HUES6 (cell line): ENCODE results near the gene LHPP.

Source experiments
- H3K27ac ChIP-seq: 2 replicates; pipeline ENCODE4 v1.7.0; 2013; ENCODE audit warnings: low read depth, mild to moderate bottlenecking, low read length, inconsistent platforms
- H3K27me3 ChIP-seq: 2 replicates; pipeline ENCODE4 v1.6.1; 2013; ENCODE audit warnings: low read length; ENCODE audit not compliant: control insufficient read depth, insufficient read depth
- H3K36me3 ChIP-seq: 2 replicates; pipeline ENCODE4 v1.6.1; 2013; ENCODE audit warnings: low read length; ENCODE audit not compliant: control insufficient read depth, insufficient read depth
- H3K4me1 ChIP-seq: 2 replicates; pipeline ENCODE4 v1.6.1; 2013; ENCODE audit warnings: low read length; ENCODE audit not compliant: control insufficient read depth, insufficient read depth
- H3K4me3 ChIP-seq: 2 replicates; pipeline ENCODE4 v1.5.1; 2013; ENCODE audit warnings: low read depth, low read length
- H3K9ac ChIP-seq: one replicate; pipeline ENCODE4 v1.6.1; 2013; ENCODE audit warnings: mild to moderate bottlenecking, low read length
- H3K9me3 ChIP-seq: 2 replicates; pipeline ENCODE4 v1.6.1; 2013; ENCODE audit warnings: low read depth, low read length; ENCODE audit not compliant: control insufficient read depth, insufficient read depth

LHPP gene

DNA sequence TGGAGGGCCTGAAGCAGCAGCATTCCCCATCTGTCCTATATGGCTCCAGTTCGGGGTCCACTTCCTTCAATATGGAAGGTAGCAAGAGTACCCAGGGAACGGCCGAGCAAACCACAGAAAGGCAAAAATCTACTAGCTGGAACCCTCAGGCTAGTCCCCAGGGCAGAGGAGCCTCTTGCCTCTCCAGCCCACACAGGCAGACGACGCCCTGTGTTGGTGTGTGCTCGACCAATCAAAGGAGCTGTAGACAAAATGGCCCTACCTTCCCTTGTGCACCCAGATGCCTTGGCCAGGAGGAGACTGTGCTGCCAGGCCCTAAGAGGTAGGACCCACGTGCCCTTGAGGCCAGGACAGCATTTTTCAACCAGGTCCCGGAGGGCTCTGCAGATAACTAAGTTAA is 191.1 kb downstream of the LHPP start:
- H3K27ac ChIP-seq, result no peak overlapping the region
- no peak overlapping the region for H3K9ac ChIP-seq
- no peak overlapping the region for H3K4me3 ChIP-seq
- H3K9me3 ChIP-seq, result no peaks in the 10 kb centered on the region
- H3K27me3 ChIP-seq, result no peaks in the 10 kb centered on the region
- no peaks in the 10 kb centered on the region for H3K36me3 ChIP-seq
- peaks cover 51% of the 10 kb centered on the region for H3K4me1 ChIP-seq

DNA sequence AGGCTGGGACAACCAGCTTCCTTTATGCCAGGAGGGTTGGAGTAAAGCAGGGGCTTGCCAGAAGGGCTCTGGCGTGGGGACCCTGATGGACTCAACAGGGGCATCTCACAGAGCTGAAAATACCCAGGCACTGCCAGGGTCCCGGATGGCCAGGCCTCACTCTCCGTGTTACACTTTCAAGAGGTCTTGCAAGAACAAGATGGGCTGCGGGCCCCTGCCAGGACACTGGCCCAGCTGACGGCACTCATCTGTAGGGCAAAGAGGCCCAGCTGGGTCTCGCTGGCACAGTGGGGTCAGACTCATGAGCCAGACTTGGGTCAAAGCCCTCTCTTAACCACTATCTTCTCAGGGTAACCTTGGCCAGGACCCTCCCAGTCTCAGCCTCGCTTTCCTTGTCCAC is 191.7 kb downstream of the LHPP start:
- Histone ChIP-seq H3K9ac (no peak overlapping the region), H3K27me3 (no peaks in the 10 kb centered on the region), H3K4me3 (no peak overlapping the region), H3K36me3 (no peaks in the 10 kb centered on the region), H3K4me1 (peaks cover 46% of the 10 kb centered on the region), H3K27ac (no peak overlapping the region), H3K9me3 (no peaks in the 10 kb centered on the region)

DNA sequence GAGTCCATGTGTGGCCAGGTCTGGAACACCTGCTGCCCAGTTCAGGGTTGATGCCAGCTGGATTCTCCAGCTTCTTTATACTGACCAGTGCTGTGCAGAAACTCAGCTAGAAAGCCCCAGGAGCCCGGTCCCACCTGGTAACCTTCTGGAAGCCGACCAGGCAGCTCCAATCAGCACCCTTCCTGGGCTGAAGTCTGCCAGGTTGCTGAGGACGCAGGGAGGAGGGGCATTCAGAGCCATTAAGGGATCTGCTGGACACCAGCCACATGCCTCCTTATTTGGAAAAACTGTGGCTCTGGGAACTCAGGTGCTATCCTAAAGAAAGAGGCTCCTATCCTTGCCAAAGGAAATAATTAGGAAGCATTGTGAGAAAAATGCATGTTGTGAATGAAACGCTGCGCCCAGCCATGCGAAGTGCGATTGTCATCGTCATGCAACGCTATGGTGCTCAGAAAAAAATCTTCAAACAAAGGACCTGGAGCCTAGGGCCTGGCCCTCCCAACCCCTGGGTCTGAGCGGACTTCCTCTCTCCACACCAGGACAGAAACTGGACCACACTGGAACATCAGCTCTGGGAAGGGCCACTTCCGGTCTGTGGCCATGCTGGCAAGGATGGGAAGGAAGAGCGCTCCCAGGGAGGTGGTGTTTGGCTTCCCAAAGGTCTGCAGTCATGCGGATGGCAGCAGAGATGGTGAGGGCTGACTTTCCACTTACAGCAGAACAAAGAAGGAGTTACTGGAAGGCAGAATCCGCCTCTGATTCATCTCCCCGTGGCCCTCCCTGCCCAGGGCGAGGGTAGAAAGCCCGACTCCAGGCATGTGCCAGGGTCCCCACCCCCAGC is 192.4 kb downstream of the LHPP start:
- H3K36me3 ChIP-seq, result no peaks in the 10 kb centered on the region
- no peak overlapping the region for H3K27ac ChIP-seq
- no peaks in the 10 kb centered on the region for H3K27me3 ChIP-seq
- H3K9ac ChIP-seq, result no peak overlapping the region
- no peaks in the 10 kb centered on the region for H3K9me3 ChIP-seq
- H3K4me3 ChIP-seq, result no peak overlapping the region
- peaks cover 46% of the 10 kb centered on the region for H3K4me1 ChIP-seq

DNA sequence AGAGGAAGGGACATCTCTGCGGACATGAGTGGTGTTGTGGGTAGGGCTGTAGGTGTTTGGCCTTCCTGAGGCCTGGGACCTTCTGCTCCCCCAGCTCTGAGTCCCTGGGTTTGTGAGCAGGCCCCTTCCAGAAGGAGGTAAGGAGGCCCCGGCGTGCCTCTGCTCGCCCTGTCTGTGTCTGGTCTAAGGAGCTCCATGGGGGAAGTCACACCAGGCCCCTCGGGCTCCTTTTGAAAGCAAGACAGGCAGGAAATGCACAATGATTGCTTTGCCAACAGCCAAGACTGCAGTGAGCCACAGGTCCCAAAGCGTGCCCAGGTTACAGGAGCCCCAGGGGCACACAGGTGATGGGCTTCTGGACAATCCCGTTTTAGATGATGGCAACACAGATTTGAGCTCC is 193.1 kb downstream of the LHPP start:
- Histone ChIP-seq H3K27me3 (no peaks in the 10 kb centered on the region), H3K36me3 (no peaks in the 10 kb centered on the region), H3K4me1 (peaks cover 39% of the 10 kb centered on the region), H3K27ac (no peak overlapping the region), H3K9me3 (no peaks in the 10 kb centered on the region), H3K9ac (no peak overlapping the region), H3K4me3 (no peak overlapping the region)

DNA sequence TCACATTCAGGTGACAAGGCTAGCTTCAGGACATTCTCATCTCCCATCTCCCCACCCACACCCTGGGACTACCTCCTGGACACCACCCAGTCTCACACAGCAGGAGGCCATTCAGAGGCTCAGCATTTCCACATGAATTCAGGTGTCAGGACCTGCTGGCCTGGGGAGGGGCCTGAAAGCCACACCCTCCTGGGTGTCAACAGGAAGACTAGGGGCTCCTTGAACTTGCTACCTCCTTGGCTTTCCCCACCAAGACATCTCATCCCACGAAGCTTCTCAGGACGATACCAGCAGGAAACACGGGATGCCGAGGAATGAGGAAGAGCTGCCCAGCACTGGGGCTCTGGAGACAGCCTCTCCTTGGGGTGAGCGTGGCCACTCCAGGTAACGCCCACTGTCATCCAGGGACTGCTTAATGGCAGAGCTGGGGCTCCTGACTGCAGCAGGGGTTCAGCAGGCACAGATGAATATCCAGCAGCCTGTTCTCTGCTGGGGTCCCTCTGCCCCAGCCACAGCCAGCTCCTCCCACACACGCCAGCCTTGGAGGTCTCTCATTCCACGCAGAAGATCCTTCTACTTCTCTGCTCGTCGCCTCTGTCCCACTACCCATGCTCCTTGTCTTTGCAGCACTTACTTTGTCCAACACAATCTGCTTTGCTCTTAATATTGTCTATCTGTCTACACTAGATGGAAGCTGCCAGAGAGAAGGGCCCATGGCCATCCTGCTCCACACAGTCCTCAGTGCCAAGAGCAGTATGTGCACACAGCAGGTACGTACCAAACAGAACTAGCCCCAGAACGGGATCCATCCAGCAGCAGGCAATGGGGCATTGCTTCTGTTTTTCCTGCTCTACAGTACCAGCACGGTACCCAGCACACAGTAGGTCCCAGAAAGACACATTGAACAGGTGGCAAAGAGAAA is 193.8 kb downstream of the LHPP start:
- Histone ChIP-seq H3K36me3 (no peaks in the 10 kb centered on the region), H3K27ac (no peak overlapping the region), H3K4me1 (peaks cover 33% of the 10 kb centered on the region)

DNA sequence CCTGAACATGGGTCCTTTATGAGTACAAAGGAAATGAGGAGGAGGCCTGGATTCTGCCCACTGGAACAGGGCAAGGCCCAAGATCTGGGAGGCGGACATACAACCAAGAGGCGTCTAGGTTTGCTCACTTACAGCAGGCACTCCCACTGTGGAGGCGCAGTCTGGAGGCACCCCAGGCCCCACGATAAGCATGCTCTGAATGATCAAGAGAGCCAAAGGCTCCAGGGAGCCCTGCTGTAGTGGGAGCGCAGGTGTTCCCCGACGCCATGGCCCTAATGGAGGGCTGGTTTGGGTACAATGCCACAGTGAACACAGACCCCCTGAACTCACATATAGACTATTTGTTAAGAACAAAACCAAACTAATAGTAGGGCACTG is 194.5 kb downstream of the LHPP start:
- H3K9me3 ChIP-seq, result no peaks in the 10 kb centered on the region
- H3K36me3 ChIP-seq, result no peaks in the 10 kb centered on the region
- H3K4me1 ChIP-seq, result peaks cover 27% of the 10 kb centered on the region
- H3K27ac ChIP-seq, result no peak overlapping the region
- no peaks in the 10 kb centered on the region for H3K27me3 ChIP-seq
- H3K4me3 ChIP-seq, result no peak overlapping the region
- no peak overlapping the region for H3K9ac ChIP-seq

More for the DNA sequence above, 193.8 kb downstream of the LHPP start:
- no peak overlapping the region for H3K9ac ChIP-seq
- H3K27me3 ChIP-seq, result no peaks in the 10 kb centered on the region
- no peak overlapping the region for H3K4me3 ChIP-seq
- no peaks in the 10 kb centered on the region for H3K9me3 ChIP-seq

DNA sequence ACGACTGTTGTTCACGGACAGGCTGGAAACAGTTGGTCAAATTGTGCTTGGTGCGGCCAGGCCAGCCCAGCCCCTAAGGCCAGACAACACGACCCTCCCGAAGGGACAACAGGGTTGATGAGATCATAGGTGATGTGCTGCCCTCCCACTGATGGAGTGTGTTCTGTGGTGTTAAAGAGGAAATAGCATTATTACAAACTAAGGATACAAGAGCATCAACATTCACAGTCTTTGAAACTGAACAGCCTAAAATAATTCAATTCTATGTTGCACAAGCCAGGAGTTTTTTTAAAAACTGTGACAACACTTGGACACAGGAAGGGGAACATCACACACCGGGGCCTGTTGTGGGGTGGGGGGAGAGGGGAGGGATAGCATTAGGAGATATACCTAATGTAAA is 194.9 kb downstream of the LHPP start:
- Histone ChIP-seq H3K9me3 (no peaks in the 10 kb centered on the region), H3K36me3 (no peaks in the 10 kb centered on the region), H3K4me1 (peaks cover 22% of the 10 kb centered on the region), H3K27ac (no peak overlapping the region), H3K9ac (no peak overlapping the region), H3K4me3 (no peak overlapping the region), H3K27me3 (no peaks in the 10 kb centered on the region)

DNA sequence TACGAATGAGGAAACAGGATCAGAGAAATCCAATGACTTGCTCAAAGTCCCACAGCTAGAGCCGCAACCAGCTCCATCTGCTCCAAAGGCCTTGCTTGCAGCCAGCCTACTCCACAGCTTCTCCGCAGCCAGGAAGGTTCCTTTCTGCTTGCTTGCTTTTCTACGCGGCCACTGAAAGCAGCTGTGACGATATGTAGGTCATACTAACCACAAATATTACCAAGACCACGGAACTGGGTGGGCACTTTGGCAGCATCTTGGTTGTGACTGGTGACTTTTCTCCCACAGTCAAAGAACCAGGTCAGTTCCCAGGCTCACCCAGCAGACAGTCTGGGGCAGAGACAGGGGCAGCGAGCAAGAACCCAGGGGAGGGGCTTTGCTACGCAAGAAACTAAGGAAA is 196.2 kb downstream of the LHPP start:
- Histone ChIP-seq H3K27me3 (no peaks in the 10 kb centered on the region), H3K4me1 (peaks cover 20% of the 10 kb centered on the region; the same call in 1 of the 2 replicates), H3K9ac (no peak overlapping the region), H3K4me3 (no peak overlapping the region), H3K36me3 (0 out of 2 replicates have a peak, but pooled peaks cover under 1% of the 10 kb centered on the region), H3K9me3 (no peaks in the 10 kb centered on the region), H3K27ac (no peak overlapping the region)

DNA sequence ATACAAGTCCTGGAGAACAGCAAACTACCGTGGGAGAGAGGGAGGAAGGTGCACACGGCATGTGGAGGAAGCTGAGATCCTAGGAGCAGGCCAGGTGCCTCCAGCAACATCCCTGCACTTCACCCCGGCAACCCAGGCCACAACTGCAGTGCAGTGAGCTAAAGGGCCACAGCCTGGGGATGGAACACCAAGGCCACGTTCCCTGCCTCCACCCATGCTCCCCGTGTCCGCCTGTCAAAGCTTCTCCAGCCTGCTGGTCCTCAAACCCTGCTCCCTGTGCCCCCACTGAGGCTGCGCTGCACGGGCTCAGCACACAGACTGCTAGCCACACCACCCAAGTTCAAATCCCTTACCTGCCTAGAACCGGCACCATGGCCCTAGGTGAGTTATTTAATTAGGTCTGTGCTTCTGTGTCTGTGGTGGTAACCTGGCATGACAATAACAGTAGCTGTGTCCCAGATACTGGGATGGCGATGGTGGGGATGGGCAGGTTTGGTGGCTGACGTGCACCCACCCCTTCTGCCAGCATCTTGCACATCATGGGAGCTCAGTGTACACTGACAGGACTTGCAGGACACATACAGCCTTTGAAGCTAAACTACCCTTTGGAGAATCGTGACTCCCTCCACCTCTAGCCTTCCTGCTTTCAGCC is 197.1 kb downstream of the LHPP start:
- no peaks in the 10 kb centered on the region for H3K9me3 ChIP-seq
- H3K4me1 ChIP-seq, result peaks cover 20% of the 10 kb centered on the region; the same call in 1 of the 2 replicates
- no peak overlapping the region for H3K9ac ChIP-seq
- peaks cover 7% of the 10 kb centered on the region; the same call in 1 of the 2 replicates for H3K36me3 ChIP-seq
- H3K4me3 ChIP-seq, result no peak overlapping the region
- H3K27me3 ChIP-seq, result no peaks in the 10 kb centered on the region
- no peak overlapping the region for H3K27ac ChIP-seq

DNA sequence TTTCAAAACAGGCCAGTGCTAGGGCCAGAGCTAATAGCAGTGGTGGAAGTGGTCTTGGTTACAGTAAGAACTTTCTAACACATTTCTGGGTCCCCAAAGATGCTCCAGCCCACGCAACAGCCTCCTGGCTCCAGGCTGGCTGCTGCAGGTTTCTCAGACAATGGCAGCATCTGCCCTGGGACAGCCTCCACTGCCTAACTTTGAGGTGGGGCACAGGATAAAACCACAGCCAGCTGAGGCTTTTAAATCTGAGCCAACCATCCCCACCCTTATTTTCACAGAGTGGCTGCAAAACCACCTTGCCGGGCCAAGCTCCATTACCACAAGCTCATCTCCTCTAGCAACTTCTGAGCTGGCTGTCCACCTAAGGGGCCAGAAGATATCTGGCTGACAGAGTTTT is 197.8 kb downstream of the LHPP start:
- Histone ChIP-seq H3K4me3 (no peak overlapping the region), H3K27ac (no peak overlapping the region), H3K36me3 (peaks cover 7% of the 10 kb centered on the region; the same call in 1 of the 2 replicates), H3K9ac (no peak overlapping the region), H3K4me1 (peaks cover 15% of the 10 kb centered on the region; the same call in 1 of the 2 replicates), H3K9me3 (no peaks in the 10 kb centered on the region), H3K27me3 (no peaks in the 10 kb centered on the region)
